HUES64 (cell line): ENCODE results near the gene UTP3.
A peak's percentile ranks its signal among the peaks of the same experiment; 100 is the strongest.
"Not testable (repeated sequence)": the region's sequence is repeated elsewhere in the genome, so short reads cannot be mapped to it uniquely, and the experiment has no call there.

Source experiments
- H3K27ac ChIP-seq: 2 replicates; pipeline ENCODE4 v1.7.0; 2013; ENCODE audit warnings: low read depth, low read length, inconsistent platforms
- H3K27me3 ChIP-seq: 2 replicates; pipeline ENCODE4 v1.6.1; 2013; ENCODE audit warnings: mild to moderate bottlenecking, low read length; ENCODE audit not compliant: insufficient read depth
- H3K36me3 ChIP-seq: 2 replicates; pipeline ENCODE4 v1.6.1; 2013; ENCODE audit warnings: mild to moderate bottlenecking, low read length; ENCODE audit not compliant: insufficient read depth
- H3K4me1 ChIP-seq: 2 replicates; pipeline ENCODE4 v1.6.1; 2013; ENCODE audit warnings: mild to moderate bottlenecking, low read length, moderate library complexity; ENCODE audit not compliant: insufficient read depth
- H3K4me3 ChIP-seq: 2 replicates; pipeline ENCODE4 v1.5.1; 2013; ENCODE audit warnings: mild to moderate bottlenecking, low read length, moderate library complexity
- H3K9ac ChIP-seq: 2 replicates; pipeline ENCODE4 v1.6.1; 2013; ENCODE audit warnings: mild to moderate bottlenecking, low read depth, low read length
- H3K9me3 ChIP-seq: 2 replicates; pipeline ENCODE4 v1.6.1; 2013; ENCODE audit warnings: low read depth, low read length; ENCODE audit not compliant: insufficient read depth
- WGBS: fragments of 150-250, 120-280 bp; methylation state at CpG from one replicate; pipeline ENCODE4 v1.1.7; 2013; ENCODE audit warnings: missing lambda C conversion rate; 5-methylcytosine and 5-hydroxymethylcytosine counted together

UTP3 gene

DNA sequence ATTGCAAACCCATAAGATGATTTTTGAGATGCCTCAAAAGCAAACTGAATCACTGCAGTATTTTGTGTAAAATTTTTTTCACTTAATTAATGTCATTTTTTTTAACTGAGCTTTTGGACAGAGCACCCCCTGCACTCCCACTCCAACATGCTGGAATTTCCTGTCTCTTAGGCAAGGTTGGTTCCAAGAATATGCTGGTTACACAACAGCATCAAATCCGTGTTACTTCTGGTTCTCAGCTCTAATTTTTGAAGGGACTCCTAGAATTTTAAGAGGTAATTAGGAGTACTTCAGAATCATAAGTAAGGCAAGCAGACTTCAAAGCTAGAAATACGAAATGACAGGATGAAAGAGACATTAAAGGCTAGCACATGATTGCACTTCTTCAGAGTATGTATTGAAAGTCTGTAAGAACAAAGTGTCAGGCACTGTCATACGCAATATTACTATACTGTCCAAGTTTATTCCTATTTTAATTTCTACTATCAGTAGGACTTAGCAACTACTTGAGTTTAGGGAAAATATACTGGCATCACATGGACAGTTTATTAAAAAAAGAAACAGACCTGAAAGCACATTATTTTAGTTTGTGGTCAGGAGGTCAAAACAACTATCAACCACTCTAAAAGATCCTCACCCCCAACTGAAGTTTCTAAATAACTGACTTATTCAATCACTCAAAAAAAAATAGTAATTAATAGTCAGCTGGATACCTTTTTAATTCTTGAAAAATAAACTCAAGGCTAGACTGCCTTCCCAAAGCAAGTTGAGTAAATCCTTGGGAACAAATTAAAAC, 20.4 kb upstream of the UTP3 start:
- 89% methylated on average over 2 of the region's 3 CpGs for WGBS
- no peak overlapping the region for H3K4me3 ChIP-seq

DNA sequence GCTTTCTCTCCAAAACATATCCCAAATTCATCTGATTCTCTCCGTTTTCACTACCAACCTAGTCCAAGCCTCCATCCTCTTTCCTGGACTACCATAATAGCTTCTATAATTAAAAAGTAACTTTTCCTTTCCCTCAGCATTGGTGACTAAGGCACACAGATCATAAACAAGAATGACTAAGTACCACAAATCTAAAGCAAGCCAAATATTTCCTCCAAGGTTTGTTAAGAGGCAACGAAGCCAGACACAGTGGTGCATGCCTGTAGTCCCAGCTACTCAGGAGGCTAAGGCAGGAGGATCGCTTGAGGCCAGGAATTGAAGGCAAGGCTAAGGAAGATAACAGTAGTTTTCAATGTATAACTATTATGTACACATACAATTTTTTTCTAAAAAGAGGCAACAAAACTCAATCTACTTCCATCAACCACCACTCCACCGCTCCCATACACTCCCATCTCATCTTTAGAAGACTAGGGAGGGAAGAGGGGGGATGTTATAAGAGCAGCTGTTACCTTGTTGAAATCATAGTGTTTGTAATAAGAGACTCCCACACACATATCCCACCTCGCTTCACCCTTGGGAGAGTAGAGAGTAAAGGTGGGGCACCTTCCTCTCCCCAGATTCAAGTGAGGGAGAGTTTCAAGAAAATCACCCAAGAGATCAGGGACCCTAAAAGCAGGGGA, 17.9 kb upstream of the UTP3 start:
- no peaks in the 10 kb centered on the region for H3K36me3 ChIP-seq
- no peaks in the 10 kb centered on the region for H3K4me1 ChIP-seq
- no peak overlapping the region for H3K27ac ChIP-seq
- H3K9me3 ChIP-seq: no peaks in the 10 kb centered on the region
- 82% methylated on average over 3 of the region's 5 CpGs for WGBS
- H3K4me3 ChIP-seq: no peak overlapping the region
- no peaks in the 10 kb centered on the region for H3K27me3 ChIP-seq
- no peak overlapping the region for H3K9ac ChIP-seq

More for the DNA sequence above, 20.4 kb upstream of the UTP3 start:
- no peak overlapping the region for H3K9ac ChIP-seq
- no peak overlapping the region for H3K27ac ChIP-seq
- no peaks in the 10 kb centered on the region for H3K4me1 ChIP-seq
- no peaks in the 10 kb centered on the region for H3K9me3 ChIP-seq
- no peaks in the 10 kb centered on the region for H3K27me3 ChIP-seq
- H3K36me3 ChIP-seq: no peaks in the 10 kb centered on the region

DNA sequence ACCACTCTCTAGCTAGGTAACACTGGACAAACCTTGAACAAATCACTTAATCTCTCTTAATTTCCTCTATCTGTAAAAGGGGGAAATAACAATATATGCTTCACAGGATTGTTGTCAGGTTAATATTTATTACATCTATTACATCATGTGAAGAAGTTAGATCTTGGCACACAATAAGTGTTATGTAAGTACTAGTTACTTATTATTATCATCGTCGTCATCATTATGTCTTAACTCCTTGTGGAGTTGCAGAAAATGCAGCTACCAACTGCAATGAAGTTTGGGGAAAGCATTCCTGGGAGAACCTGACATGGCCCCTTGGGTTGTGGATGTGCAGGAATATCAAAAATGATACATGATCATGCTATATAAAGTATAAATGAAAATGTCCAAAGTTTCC, 17.2 kb upstream of the UTP3 start:
- Histone ChIP-seq H3K9ac (no peak overlapping the region), H3K27ac (no peak overlapping the region), H3K4me1 (no peaks in the 10 kb centered on the region), H3K9me3 (no peaks in the 10 kb centered on the region), H3K36me3 (no peaks in the 10 kb centered on the region), H3K27me3 (no peaks in the 10 kb centered on the region), H3K4me3 (no peak overlapping the region)
- 100% methylated on average over 2 of the region's 2 CpGs for WGBS

DNA sequence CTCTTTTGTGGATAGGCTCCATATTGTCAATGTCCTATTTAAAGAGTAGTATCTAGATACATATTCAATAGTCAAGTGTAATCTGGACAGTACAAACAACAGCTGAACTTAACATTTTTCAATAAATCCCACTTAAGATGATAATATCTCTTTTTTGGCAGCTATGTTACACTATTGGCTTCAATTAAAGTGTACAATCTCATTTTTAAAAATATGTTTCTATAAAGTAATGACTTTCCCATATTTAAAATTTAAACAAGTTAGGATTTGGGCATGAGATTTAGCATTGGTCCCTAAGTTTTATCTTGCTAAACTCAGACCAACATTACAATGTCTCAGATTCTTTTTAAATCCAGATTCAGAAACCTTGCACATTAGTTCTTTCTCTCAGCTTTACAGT, 14.1 kb upstream of the UTP3 start:
- H3K27me3 ChIP-seq: no peaks in the 10 kb centered on the region
- no peak overlapping the region for H3K27ac ChIP-seq
- H3K9me3 ChIP-seq: no peaks in the 10 kb centered on the region
- no peak overlapping the region for H3K4me3 ChIP-seq
- H3K4me1 ChIP-seq: no peaks in the 10 kb centered on the region
- no peaks in the 10 kb centered on the region for H3K36me3 ChIP-seq
- no peak overlapping the region for H3K9ac ChIP-seq

DNA sequence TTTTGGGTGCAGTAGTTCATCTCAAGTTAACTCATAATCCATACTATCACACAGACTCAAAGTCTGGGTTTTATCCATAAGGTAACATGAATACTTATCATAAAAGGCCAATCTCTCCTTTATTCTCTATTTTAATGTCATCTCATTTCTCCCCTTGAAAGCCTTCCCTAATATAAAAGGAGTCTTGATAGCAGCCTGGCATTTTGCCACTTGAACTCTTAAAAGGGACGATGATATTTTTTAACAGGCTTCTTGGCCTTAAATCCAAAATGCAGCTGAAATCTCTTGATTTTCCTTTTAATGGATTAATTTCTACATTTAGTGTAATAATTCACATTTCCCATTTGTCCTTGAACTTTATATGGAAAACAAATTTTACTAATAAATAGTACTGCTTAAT, 13.6 kb upstream of the UTP3 start:
- 83% methylated on average over 1 of the region's 1 CpG for WGBS

DNA sequence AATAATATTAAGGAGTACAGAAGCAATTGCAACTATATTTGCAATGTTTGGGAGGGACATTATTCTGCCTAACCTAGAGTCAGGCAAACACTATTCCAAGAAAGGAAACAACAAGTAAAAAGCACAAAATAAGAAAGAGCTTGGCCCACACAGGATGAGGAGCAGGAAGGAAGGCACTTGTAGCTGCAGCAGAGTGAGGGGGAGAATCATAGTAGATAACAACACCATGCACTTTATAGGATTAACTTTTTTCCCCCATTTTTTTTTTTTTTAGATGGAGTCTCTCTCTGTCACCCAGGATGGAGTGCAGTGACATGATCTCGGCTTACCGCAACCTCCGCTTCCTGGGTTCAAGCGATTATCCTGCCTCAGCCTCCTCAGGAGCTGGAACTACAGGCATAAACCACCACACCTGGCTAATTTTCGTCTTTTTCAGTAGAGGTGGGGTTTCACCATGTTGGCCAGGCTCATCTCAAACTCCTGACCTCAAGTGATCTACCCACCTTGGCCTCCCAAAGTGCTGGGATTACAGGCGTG, 11.7 kb upstream of the UTP3 start:
- Histone ChIP-seq H3K27ac (no peak overlapping the region), H3K4me1 (no peaks in the 10 kb centered on the region), H3K4me3 (no peak overlapping the region), H3K27me3 (no peaks in the 10 kb centered on the region), H3K9ac (no peak overlapping the region), H3K9me3 (no peaks in the 10 kb centered on the region), H3K36me3 (no peaks in the 10 kb centered on the region)
- WGBS: 90% methylated on average over 6 of the region's 6 CpGs

More for the DNA sequence above, 13.6 kb upstream of the UTP3 start:
- no peak overlapping the region for H3K27ac ChIP-seq
- H3K9ac ChIP-seq: no peak overlapping the region
- no peaks in the 10 kb centered on the region for H3K4me1 ChIP-seq
- no peak overlapping the region for H3K4me3 ChIP-seq
- no peaks in the 10 kb centered on the region for H3K36me3 ChIP-seq
- H3K27me3 ChIP-seq: no peaks in the 10 kb centered on the region
- no peaks in the 10 kb centered on the region for H3K9me3 ChIP-seq

DNA sequence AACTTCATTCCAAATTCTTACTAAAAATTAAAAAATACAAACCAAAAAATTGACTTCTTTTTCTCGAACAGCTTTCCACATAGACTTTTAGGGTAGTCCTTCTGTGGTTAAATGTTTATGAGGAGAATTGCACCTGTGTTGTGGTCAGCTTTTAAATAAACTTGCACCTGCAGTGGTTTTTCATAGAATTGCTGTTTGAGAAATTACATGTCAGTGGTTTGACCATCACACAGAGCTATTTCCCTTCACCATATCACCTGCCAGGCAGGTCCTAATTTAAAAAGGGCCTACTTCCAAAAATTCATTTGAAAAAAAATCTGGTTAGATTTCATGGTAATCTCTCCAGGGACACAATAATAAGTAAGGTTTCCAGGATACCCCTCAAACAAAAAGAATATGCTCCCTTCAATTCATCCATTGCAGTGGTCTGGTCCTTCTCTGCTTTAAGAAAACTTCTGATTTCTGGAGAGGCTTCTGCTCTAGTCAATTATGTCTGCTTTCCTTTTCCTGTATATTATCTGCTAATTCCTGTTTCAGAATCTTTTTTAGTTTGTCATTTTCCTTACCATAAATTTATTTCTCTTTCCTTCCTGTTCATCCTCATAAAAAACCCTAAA, 9.8 kb upstream of the UTP3 start:
- Histone ChIP-seq H3K27ac (no peak overlapping the region), H3K9me3 (no peaks in the 10 kb centered on the region), H3K27me3 (no peaks in the 10 kb centered on the region), H3K36me3 (no peaks in the 10 kb centered on the region), H3K4me1 (no peaks in the 10 kb centered on the region), H3K4me3 (no peak overlapping the region), H3K9ac (no peak overlapping the region)
- 88% methylated on average over 1 of the region's 1 CpG for WGBS

DNA sequence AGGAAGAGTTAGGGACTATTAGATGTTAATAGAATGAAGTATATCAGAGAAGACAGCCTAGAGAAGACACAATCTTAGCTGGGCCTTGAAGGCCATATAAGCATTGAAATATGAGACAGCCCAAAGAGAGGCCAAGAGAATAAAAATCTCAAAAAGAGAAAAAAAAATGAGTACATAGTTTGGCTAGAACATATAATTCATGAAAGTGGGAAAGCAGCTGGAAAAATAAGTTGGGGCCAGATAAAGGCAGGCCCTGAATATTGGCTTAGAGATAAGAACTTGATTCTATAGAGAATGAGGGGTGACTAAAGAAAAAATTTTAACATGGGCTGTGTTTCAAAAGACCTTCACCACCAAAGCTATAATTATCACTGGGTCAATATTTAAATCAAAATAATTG, 7.4 kb upstream of the UTP3 start:
- no peak overlapping the region for H3K27ac ChIP-seq
- no peak overlapping the region for H3K4me3 ChIP-seq
- H3K9ac ChIP-seq: no peak overlapping the region
- no peaks in the 10 kb centered on the region for H3K9me3 ChIP-seq
- no peaks in the 10 kb centered on the region for H3K36me3 ChIP-seq
- no peaks in the 10 kb centered on the region for H3K4me1 ChIP-seq
- no peaks in the 10 kb centered on the region for H3K27me3 ChIP-seq

DNA sequence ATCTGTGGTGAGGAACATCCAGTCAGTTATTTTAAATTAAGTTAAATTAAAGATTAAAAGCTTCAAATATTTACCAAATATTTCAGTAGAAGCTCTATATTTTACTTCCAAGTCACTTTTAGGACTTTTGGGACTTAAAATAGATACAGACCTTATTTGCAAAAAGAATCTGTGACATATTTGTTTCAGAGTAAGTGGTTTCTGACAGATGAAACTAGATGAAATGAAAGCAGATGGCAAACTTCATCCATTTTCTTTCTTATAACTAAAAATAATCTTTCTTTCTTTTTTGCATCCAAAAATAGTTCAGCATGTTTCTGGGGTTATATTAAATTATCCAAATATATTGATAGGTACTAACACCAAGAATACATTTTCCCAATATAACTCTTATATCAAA, 6.6 kb upstream of the UTP3 start:
- Histone ChIP-seq H3K9me3 (no peaks in the 10 kb centered on the region), H3K27me3 (no peaks in the 10 kb centered on the region), H3K4me3 (no peak overlapping the region), H3K36me3 (no peaks in the 10 kb centered on the region), H3K9ac (no peak overlapping the region), H3K27ac (no peak overlapping the region), H3K4me1 (no peaks in the 10 kb centered on the region)

DNA sequence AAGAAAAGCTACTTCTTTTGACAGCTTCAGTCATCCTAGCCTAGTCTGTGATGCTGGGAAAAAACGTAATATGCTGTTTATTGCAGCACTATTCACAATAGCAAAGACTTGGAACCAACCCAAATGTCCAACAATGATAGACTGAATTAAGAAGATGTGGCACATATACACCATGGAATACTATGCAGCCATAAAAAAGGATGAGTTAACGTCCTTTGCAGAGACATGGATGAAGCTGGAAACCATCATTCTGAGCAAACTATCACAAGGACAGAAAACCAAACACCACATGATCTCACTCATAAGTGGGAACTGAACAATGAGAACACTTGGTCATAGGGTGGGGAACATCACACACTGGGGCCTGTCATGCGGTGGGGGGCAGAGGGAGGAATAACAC, 6.2 kb upstream of the UTP3 start:
- not testable (repeated sequence) for H3K27me3 ChIP-seq, H3K4me1 ChIP-seq, H3K9me3 ChIP-seq, H3K36me3 ChIP-seq, H3K27ac ChIP-seq, H3K9ac ChIP-seq, H3K4me3 ChIP-seq
- 85% methylated on average over 2 of the region's 3 CpGs for WGBS

DNA sequence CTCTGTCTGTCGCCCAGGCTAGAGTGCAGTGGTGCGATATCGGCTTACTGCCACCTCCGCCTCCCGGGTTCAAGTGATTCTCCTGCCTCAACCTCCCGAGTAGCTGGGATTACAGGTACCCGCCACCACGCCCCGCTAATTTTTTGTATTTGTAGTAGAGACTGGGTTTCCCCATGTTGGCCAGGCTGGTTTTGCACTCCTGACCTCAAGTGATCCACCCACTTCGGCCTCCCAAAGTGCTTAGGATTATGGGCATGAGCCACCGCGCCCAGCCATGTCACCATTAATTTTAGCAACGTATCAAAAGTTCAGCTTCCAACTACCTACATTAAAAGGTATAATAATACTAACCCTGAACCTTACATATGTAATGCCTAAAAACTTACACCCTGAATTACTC, 940 bp upstream of the UTP3 start:
- peaks cover 23% of the 10 kb centered on the region for H3K36me3 ChIP-seq
- no peaks in the 10 kb centered on the region for H3K9me3 ChIP-seq
- 85% methylated on average over 13 of the region's 13 CpGs for WGBS
- H3K9ac ChIP-seq: peak overlapping the region; percentile 85
- H3K4me3 ChIP-seq: peak overlapping the region; percentile 82
- H3K4me1 ChIP-seq: peaks cover 13% of the 10 kb centered on the region
- peak overlapping the region; percentile 87 for H3K27ac ChIP-seq
- no peaks in the 10 kb centered on the region for H3K27me3 ChIP-seq
